Astrocyte (in vitro differentiated cells and primary cell): ENCODE measurements around the gene NBEAL1. TPM values are rescaled to one million over a fixed set of nuclear protein-coding genes. Genes with fewer than 3 reads are reported as not detected.
A peak's percentile ranks its signal among the peaks of the same experiment; 100 is the strongest.
"Not testable (repeated sequence)": the region's sequence is repeated elsewhere in the genome, so short reads cannot be mapped to it uniquely, and the experiment has no call there.

Experiments
- DNase-seq: peaks from one replicate; pipeline ENCODE4 v3.0.0-alpha.2; 2010; ENCODE audit warnings: low read depth
- FAIRE-seq: peaks from 2 replicates; lab custom pipeline; 2011; peaks lifted over from hg19 to GRCh38; lab: Jason Lieb, UNC
- H2AFZ ChIP-seq: 2 replicates; pipeline ENCODE4 v1.6.0; 2012; ENCODE audit warnings: low read depth, low read length, inconsistent platforms
- H3K27ac ChIP-seq: 2 replicates; pipeline ENCODE4 v1.5.1; 2011; ENCODE audit warnings: low read depth, low read length, inconsistent platforms
- H3K27me3 ChIP-seq: 2 replicates; pipeline ENCODE4 v1.6.0; 2011; ENCODE audit warnings: low read length, inconsistent platforms; ENCODE audit not compliant: insufficient read depth
- H3K36me3 ChIP-seq: 2 replicates; pipeline ENCODE4 v1.5.1; 2011; ENCODE audit warnings: low read length, inconsistent platforms; ENCODE audit not compliant: insufficient read depth
- H3K4me1 ChIP-seq: 2 replicates; pipeline ENCODE4 v1.5.1; 2011; ENCODE audit warnings: low read length, inconsistent platforms; ENCODE audit not compliant: insufficient read depth
- H3K4me2 ChIP-seq: 2 replicates; pipeline ENCODE4 v1.6.0; 2012; ENCODE audit warnings: low read length, inconsistent platforms
- H3K4me3 ChIP-seq: 2 replicates; pipeline ENCODE4 v1.5.1; 2011; ENCODE audit warnings: low read depth, mild to moderate bottlenecking, low read length, inconsistent platforms; ENCODE audit not compliant: insufficient read depth
- H3K79me2 ChIP-seq: 2 replicates; pipeline ENCODE4 v1.6.0; 2012; ENCODE audit warnings: mild to moderate bottlenecking, low read length, inconsistent platforms; ENCODE audit not compliant: insufficient read depth
- H3K9ac ChIP-seq: 2 replicates; pipeline ENCODE4 v1.6.0; 2012; ENCODE audit warnings: mild to moderate bottlenecking, low read length, inconsistent platforms
- H3K9me3 ChIP-seq: 2 replicates; pipeline ENCODE4 v1.5.1; 2012; ENCODE audit warnings: low read depth, mild to moderate bottlenecking, low read length, inconsistent platforms; ENCODE audit not compliant: insufficient read depth
- H4K20me1 ChIP-seq: 2 replicates; pipeline ENCODE4 v1.6.0; 2012; ENCODE audit warnings: low read length, inconsistent platforms; ENCODE audit not compliant: insufficient read depth
- H3K27ac Mint-ChIP-seq: one replicate; pipeline ENCODE4 v1.8.0; 2021; ENCODE audit warnings: mild to moderate bottlenecking, mixed read lengths; ENCODE audit not compliant: unreplicated experiment
- H3K27me3 Mint-ChIP-seq: one replicate; pipeline ENCODE4 v1.8.0; 2021; ENCODE audit warnings: low read depth, mixed read lengths; ENCODE audit not compliant: unreplicated experiment
- H3K36me3 Mint-ChIP-seq: one replicate; pipeline ENCODE4 v1.8.0; 2021; ENCODE audit warnings: low read depth, mixed read lengths; ENCODE audit not compliant: unreplicated experiment
- H3K4me1 Mint-ChIP-seq: one replicate; pipeline ENCODE4 v1.8.0; 2021; ENCODE audit warnings: low read depth, mixed read lengths; ENCODE audit not compliant: unreplicated experiment
- H3K4me3 Mint-ChIP-seq: one replicate; pipeline ENCODE4 v1.8.0; 2021; ENCODE audit warnings: mild to moderate bottlenecking, moderate library complexity, mixed read lengths; ENCODE audit not compliant: unreplicated experiment
- H3K9me3 Mint-ChIP-seq: one replicate; pipeline ENCODE4 v1.8.0; 2021; ENCODE audit warnings: mild to moderate bottlenecking, mixed read lengths; ENCODE audit not compliant: unreplicated experiment
- CTCF ChIP-seq: IDR thresholded peaks from 2 replicates; pipeline ENCODE4 v1.5.1; 2011; ENCODE audit warnings: low read depth, mild to moderate bottlenecking, inconsistent platforms, low read length, moderate library complexity; ENCODE audit not compliant: insufficient read depth
- EZH2 ChIP-seq: IDR thresholded peaks from 2 replicates; pipeline ENCODE4 v1.6.1; 2012; ENCODE audit warnings: mild to moderate bottlenecking, low read length, inconsistent platforms; ENCODE audit not compliant: insufficient read depth
- total RNA-seq: library from RNA; stranded (reverse); gene quantifications from 2 replicates; pipeline ENCODE4 v1.2.1, GENCODE V29; 2021

NBEAL1 gene
- total RNA-seq, 1 donor from 2014 or later: 33.4 TPM

- peaks cover 16% of the 10 kb centered on the region for H3K36me3 ChIP-seq
- H3K36me3 Mint-ChIP-seq: peaks cover 10% of the 10 kb centered on the region
- H3K27ac Mint-ChIP-seq, H3K4me1 Mint-ChIP-seq, H3K27ac ChIP-seq, H3K4me1 ChIP-seq, DNase-seq, H2AFZ ChIP-seq, FAIRE-seq, H4K20me1 ChIP-seq, H3K4me2 ChIP-seq, H3K9ac ChIP-seq, H3K79me2 ChIP-seq, H3K4me3 Mint-ChIP-seq, H3K27me3 ChIP-seq, H3K27me3 Mint-ChIP-seq, H3K9me3 ChIP-seq, H3K9me3 Mint-ChIP-seq, H3K4me3 ChIP-seq: not testable (repeated sequence)
Measured at GRCh38 chr2:203191026-203191425, 176.4 kb downstream of the NBEAL1 start.

GRCh38 chr2:203191961-203192360 is 177.3 kb downstream of the NBEAL1 start:
- H4K20me1 ChIP-seq: no peaks in the 10 kb centered on the region
- peaks cover 10% of the 10 kb centered on the region for H3K36me3 Mint-ChIP-seq
- H3K4me1 ChIP-seq: no peaks in the 10 kb centered on the region
- no peaks in the 10 kb centered on the region for H3K79me2 ChIP-seq
- FAIRE-seq (no peak), DNase-seq (no peak)
- H3K27me3 Mint-ChIP-seq: no peaks in the 10 kb centered on the region
- no peaks in the 10 kb centered on the region for H3K9me3 ChIP-seq
- H3K27ac Mint-ChIP-seq: no peak overlapping the region
- no peaks in the 10 kb centered on the region for H3K4me1 Mint-ChIP-seq
- no peak overlapping the region for H2AFZ ChIP-seq
- H3K4me3 ChIP-seq: no peak overlapping the region
- TF ChIP-seq EZH2: no peak
- TF ChIP-seq CTCF: no peak
- H3K9me3 Mint-ChIP-seq: no peaks in the 10 kb centered on the region
- H3K27ac ChIP-seq: no peak overlapping the region
- H3K4me2 ChIP-seq: no peak overlapping the region
- H3K9ac ChIP-seq: no peak overlapping the region
- peaks cover 16% of the 10 kb centered on the region for H3K36me3 ChIP-seq
- H3K4me3 Mint-ChIP-seq: no peak overlapping the region
- no peaks in the 10 kb centered on the region for H3K27me3 ChIP-seq

- Histone ChIP-seq H3K9ac (no peak overlapping the region), H3K27ac (no peak overlapping the region), H4K20me1 (no peaks in the 10 kb centered on the region), H2AFZ (no peak overlapping the region), H3K36me3 (peaks cover 20% of the 10 kb centered on the region), H3K27me3 (no peaks in the 10 kb centered on the region), H3K79me2 (no peaks in the 10 kb centered on the region), H3K4me3 (no peak overlapping the region), H3K4me2 (no peak overlapping the region), H3K4me1 (no peaks in the 10 kb centered on the region), H3K9me3 (no peaks in the 10 kb centered on the region)
- H3K36me3 Mint-ChIP-seq: peaks cover 7% of the 10 kb centered on the region
- peak overlapping the region; percentile 38 for H3K27ac Mint-ChIP-seq
- TF ChIP-seq EZH2: no peak
- no peak for TF ChIP-seq CTCF
- FAIRE-seq: peak; percentile 78
- no peak overlapping the region for H3K4me3 Mint-ChIP-seq
- peak; percentile 6 for DNase-seq
- no peaks in the 10 kb centered on the region for H3K9me3 Mint-ChIP-seq
- H3K4me1 Mint-ChIP-seq: no peaks in the 10 kb centered on the region
- no peaks in the 10 kb centered on the region for H3K27me3 Mint-ChIP-seq
Measured at GRCh38 chr2:203195331-203196036, 180.8 kb downstream of the NBEAL1 start.
